Fibroblast of skin of back (primary cell): ENCODE data around the gene ETV2.
"Not testable (repeated sequence)": the region's sequence is repeated elsewhere in the genome, so short reads cannot be mapped to it uniquely, and the experiment has no call there.

ENCODE experiments used
- DNase-seq: peaks from one replicate; pipeline ENCODE4 v3.0.0-alpha.2; 2013

Gene ETV2

GRCh38 chr19:35657904-35658700 is 16.6 kb downstream of the ETV2 start:
- no peak for DNase-seq

DNA sequence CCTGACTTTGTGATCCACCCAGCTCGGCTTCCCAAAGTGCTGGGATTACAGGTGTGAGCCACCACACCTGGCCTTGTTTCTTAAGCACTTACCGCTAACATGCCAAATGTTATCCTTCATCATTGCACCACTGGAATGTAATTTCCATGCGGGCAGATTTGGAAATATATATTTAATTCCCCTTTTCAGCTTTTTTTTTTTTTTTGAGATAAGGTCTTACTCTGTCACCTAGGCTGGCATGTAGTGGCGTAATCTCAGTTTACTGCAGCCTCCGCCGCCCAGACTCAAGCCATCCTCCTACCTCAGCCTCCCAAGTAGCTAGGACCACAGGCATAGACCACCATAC is 20.4 kb downstream of the ETV2 start:
- DNase-seq, result no peak

- DNase-seq, result no peak
Observed at GRCh38 chr19:35663981-35664380, 22.4 kb downstream of the ETV2 start.

- no peak for DNase-seq
Observed at GRCh38 chr19:35665157-35665556, 23.6 kb downstream of the ETV2 start.

- no peak for DNase-seq
Observed at GRCh38 chr19:35665604-35666003, 24.1 kb downstream of the ETV2 start.

- DNase-seq, result no peak
Observed at GRCh38 chr19:35666251-35666913, 24.8 kb downstream of the ETV2 start, which contains the start of gene UPK1A. Gene UPK1A, plus strand, starts transcription at chr19:35666517. Its CDS starts 296 bp downstream, at chr19:35666813.

DNA sequence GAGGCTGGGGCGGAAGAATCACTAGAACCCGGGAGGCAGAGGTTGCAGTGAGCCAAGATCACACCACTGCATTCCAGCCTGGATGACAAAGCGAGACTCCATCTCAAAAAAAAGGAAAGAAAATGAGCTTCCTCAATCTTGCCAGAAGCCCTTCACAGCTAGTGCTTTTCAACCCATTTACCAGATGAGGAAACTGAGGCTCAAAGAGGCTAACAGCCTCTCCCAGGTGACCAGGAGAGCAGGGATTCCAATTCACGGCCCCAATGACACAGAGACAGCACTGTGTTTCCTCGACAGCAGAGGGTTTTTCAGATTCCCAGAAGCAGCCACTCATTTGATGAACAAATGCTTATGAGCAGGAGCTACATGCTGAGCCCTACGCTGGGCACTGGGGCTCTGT is 28.0 kb downstream of the ETV2 start:
- no peak for DNase-seq

GRCh38 chr19:35669974-35670373 is 28.4 kb downstream of the ETV2 start:
- no peak for DNase-seq

DNA sequence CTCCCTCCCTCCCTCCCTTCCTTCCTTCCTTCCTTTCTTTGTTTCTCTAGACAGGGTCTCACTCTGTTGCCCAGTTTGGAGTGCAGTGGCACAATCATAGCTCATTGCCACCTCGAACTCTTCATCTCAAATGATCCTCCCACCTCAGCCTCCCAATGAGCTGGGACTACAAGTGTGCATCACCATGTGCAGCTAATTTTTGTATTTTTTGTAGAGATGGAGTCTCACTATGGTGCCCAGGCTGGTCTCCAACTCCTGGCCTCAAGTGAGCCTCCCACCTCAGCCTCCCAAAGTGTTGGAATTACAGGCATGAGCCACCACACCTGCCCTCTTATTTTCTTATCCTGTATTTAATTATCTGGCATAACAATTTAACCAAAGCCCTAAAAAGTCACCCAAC is 29.1 kb downstream of the ETV2 start:
- no peak for DNase-seq

DNA sequence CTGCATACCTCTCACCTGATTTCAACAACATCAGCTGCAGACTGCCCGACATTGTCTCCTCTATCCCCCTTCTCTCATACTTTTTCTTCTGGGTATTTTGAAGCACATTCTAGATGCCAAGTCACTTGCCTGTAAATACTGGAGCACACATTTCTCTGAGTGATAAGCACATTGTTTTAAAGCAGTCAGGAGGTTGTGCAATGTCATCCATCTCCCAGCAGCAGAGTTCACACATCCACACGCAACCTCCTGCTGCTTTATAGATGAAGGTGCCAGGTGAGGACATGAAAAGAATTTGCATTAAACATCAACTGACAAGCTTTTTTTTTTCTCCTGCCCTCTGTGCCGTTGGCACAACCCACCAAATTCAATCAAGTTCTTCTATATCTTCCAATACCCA is 30.3 kb downstream of the ETV2 start:
- no peak for DNase-seq

DNA sequence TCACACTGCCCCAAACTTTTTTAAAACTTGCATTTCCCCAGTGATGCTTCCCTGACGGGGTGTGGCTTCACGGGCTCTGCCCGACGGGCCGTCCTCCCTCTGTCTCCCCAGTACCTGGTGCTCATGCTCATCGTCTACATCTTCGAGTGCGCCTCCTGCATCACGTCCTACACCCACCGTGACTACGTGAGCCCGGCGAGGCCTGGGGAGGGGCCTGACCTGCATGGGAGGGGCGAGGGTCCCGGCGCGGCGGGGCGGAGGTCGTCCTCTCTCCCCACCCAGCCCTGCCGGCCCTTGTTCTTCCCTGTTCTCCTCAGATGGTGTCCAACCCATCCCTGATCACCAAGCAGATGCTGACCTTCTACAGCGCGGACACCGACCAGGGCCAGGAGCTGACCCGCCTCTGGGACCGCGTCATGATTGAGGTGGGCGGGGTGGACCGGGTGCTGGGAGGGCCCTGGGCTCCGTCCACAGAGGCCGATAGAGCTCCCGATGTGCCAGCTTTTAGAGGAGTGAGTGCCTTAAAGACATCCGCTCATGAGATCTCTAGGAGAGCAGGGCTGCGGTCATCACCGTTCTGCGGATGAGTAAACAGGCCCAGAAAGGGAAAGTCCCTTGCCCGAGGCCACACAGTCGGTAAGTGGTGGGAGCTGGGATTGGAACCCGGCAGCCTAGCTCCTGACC is 31.7 kb downstream of the ETV2 start:
- DNase-seq, result peak; percentile 50

GRCh38 chr19:35675589-35676140 is 34.1 kb downstream of the ETV2 start:
- no peak for DNase-seq

DNA sequence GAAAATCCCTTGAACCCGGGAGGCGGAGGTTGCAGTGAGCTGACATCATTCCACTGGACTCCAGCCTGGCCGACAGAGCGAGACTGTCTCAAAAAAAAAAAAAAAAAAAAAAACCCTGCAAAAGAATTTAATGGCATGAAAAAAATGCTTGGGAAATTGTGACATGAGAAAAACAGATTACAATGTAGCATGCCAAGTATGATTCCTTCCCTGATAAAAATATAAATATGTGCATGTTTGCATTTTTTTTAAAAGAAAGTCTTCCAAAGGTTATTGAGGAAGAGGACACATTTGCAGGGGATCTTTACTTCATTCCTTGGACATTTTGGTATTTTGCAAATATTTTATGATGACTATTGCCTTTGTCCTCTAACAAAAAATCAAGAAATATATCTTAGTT is 48.3 kb downstream of the ETV2 start:
- peak; percentile 59 for DNase-seq

DNA sequence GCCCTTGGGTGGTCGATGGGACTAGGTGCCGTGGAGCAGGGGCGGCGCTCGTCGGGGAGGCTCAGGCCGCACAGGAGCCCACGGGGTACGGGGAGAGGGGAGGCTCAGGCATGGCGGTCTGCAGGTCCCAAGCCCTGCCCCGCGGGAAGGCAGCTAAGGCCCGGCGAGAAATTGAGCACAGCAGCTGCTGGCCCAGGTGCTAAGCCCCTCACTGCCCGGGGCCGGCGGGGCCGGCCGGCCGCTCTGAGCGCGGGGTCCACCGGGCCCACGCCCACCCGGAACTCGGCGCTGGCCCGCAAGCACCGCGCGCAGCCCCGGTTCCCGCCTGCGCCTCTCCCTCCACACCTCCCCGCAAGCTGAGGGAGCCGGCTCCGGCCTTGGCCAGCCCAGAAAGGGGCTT is 49.6 kb downstream of the ETV2 start:
- not testable (repeated sequence) for DNase-seq

DNA sequence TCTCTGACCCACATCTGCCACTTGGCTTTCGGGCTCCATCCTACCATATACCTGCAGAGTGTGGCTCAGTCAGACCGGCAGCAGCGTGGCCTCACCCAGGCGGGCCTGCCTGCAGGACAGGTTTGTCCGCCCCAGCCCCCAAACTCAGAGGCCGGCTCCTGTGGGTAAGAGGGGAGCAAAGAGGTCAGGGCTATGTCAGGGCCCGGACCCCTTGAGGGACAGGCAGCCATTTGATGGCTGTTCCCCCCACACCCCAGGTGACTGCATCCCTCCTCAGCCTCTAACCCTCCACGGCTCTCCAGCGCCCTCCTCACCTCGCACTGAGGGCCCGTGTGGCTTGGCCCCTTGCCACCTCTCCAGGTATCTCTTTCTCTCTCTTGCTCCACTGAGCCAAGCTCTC is 50.5 kb downstream of the ETV2 start:
- DNase-seq, result no peak

DNA sequence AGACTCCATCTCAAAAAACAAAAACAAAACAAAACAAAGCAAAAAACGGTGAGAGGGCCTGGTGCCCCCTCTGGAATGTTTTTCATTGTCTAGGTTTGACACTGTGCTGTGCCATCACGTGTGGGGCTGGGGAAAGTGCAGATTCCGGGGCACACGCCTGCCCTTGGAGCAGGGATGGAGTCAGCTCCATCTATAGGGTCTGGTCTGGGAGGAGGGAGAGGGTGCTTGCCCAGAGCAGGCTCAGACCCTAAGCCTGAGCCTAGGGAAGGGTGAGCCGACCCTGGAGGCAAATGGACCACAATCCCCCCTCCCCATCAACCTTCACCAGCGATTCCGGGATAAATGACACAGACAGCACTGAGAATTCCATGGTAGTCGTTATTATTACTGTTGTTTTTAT is 51.9 kb downstream of the ETV2 start:
- DNase-seq, result no peak

GRCh38 chr19:35693835-35694599 is 52.5 kb downstream of the ETV2 start:
- peak; percentile 85 for DNase-seq
